ENCODE results near the gene ZDHHC8.

Gene ZDHHC8

DNA sequence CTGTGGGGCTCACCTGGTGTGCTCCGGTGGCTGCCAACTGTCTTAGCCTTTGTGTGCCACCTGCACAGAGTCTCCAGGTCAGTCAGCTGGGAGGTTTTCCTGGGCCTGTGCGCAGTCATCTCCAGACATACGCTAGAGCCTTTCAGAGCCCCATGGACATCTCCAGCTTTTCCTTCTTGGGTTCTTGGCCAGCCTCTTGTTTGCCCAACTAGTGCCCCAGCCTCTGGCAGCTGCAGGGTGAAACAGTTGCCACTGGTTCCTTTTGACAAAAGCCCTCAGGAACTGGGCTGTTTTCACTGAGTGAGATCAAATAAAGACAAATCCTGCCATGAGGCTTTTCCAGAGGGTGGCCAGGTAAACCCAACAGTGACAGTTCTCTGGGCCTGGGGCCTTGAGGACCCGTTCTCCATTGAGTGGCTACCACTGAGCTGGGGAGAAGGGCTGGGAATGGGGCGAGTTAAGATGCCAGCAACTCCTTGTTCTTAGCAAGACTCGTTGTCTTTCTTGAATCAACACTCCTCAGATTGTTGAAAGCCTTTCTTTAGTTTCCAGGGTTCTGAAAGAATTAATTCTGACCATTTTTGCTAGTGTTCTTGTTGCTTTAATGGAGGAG is 32.4 kb upstream of the ZDHHC8 start:
- no peak for DNase-seq

DNA sequence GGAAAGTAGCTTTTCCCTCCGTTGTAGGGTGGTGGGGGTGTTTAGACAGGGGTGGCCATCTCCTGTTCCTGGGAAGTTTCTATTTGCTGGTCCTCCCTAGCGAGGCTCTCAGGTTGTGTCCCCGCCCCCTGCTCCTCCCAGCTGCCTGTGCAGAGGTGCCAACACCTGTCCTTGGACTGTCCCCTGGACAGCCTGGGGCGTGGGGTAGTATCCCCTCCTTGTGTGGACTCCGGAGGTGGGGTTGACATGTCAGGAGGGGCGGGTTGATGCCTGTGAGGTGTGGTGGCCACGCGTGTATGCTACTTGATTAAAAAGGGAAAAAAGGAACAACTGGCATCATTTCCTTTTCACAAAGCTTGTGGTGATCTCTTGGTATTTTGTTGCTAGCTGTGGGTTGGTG is 30.0 kb upstream of the ZDHHC8 start:
- no peak for DNase-seq

DNA sequence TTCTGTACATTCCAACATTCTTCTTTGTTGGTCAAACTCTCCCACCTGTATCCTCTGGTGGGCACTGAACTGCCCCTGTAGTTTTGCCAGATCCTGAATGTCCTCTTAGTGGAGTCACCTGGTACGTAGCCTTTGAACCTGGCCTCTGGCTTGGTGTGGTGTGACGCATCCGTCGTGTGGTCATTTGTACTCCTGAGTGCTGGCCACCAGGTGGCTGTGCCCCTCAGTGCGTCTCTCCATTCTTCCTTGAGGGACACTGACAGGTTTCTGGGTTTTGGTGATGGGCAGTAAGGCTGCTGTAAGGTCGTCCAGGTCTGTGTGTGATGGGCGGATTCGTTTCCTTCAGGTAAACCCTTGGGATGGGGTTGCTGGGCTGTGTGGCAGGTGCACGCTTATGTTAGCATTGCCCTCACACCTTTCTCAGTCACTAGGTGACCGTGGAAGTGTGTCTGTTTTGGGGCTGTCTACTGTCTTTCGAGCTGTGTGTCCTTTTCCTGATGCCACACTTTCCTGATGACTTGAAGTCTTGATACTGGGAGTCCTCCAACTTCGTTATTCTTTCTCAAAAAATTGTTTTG is 29.3 kb upstream of the ZDHHC8 start:
- DNase-seq: no peak

DNA sequence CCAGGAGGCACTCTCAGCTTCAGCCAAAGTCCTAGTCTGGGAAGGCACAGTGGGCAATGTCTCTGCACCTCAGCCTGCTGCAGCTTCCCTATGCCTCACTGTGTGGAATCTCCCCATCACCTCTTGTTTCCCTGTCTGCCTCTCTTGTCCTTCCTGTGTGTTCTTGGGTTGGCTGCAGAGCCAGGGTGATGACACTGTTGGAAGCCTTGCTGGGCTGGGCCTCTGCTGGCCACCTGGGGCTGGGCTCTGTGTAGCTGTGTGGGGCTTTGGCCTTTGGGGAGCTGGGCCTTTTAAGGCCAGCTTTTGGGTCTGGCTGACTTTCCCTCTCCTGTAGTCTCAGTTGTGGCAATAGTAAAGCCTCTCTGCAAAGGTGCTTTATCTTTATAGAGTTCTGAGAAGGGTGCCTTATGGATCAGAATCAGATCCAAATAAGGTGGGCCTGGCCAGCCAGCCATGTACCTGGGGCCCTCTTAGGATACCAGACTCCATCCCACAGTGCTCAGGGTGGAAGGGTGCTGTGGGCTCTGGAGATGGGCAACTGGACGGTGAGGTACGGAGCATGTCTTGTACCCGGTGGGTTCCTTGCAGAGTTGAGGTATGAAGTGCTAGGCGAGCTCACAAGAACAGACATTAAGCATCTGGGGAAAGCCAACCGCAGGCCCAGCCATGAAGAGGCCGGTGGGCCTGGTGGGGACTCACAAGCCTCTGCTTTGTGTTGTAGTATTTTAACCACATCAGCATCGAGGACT is 26.0 kb upstream of the ZDHHC8 start:
- DNase-seq: no peak

DNA sequence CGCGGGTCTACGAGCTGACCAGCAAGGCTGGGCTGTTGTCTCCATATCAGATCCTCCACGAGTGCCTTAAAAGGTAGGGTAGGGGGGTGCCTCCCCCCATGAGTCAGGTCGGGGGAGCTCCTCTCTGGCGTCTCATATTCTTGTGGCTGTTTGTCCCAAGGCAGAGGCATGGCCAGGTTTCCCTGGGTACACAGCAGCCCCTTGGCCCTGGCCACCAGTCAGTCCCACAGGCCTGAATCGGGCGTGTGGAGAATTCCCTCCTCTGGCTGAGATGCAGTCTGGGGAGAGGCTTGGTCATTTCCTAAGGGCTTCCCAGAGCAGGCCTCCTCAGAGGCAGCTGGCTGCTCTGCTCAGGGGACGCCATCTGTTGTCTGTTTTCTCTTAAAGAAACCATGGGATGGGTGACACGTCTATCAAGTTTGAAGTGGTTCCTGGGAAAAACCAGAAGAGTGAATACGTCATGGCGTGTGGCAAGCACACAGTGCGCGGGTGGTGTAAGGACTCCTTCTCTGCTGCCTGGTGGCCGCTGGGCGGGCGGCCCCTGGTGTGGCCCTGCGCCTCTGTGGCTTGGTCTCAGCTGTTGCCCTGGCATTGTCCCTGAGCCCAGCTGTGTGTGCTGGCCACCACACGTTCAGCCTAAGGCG is 25.3 kb upstream of the ZDHHC8 start:
- DNase-seq: no peak

DNA sequence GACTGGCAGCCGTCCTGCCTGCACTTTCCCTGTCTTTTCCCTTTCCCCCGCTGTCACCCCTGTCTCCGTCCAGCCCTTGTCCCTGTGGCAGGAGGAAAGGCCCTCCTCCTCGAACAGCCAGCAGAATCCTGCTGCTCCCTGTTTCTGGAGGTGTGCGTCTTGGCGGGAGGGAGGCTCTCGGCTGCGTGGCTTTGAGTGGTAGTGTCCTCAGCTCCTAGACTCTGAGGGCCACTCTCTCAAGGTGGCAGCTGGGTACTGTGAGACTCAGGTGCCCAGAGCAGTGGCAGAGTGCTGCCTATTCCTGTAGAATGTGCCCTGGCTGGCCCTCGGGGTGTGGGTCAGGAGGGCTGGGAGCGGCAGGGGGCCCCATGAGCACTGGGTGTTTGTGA is 24.8 kb upstream of the ZDHHC8 start:
- no peak for DNase-seq

DNA sequence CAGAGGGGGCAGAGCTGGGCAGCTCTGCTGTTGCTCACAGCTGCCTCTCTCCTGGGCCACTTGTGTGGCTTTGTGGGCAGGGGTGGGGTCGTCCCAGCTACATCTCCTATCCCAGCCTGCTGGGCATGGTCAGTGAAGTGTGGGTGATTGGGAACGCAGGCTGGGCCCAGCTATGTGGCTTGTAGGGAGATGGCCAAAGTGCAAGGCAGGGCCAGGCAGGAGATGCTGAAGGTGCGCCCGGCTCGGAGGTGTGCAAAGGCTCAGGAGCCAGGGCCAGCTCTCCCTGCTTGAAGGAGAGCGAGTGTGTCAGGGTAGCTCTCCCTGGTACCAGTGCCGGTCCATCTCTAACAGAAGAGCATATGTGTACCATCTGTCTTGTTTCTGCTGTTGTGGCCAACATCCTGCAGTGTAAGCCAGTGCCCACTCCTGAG is 24.1 kb upstream of the ZDHHC8 start:
- DNase-seq: no peak

DNA sequence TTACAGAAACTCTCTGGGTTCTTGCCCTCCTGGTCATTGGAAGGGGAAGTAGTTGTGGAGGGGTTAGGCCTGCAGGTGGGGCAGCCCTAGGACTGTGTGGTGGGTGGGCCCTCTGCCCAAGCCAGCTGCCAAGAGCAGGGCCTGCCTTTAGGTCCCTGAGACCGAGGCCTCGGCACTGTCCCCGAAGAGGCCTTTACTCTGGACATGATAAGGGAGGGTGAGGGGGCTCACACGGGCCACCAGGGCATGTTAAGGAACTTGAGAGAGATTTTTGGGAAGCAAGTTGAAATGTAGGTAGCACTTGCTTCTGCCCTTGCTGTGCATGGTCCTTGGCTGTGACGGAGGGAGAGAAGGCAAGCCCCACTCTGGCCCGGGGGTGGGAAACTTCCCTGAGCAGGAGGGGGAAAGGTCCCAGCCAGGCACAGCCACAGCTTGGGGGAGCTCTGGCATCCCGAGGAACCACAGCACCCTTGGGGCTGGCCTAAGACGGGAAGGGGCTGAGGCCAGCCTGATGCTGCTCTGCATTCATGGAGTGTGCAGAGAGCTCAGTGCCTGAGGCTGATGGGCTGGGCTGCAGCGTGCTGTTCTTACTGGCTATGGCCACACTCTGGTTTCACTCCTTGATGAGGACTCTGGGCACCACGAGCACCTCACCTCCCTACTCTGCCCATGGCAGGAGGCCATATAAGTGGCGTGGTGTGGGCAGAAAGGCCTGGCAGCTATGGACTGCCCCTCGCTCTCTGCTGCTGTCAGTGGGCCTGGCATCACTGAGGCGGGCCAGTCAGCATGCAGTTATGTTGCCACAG is 23.4 kb upstream of the ZDHHC8 start:
- no peak for DNase-seq

DNA sequence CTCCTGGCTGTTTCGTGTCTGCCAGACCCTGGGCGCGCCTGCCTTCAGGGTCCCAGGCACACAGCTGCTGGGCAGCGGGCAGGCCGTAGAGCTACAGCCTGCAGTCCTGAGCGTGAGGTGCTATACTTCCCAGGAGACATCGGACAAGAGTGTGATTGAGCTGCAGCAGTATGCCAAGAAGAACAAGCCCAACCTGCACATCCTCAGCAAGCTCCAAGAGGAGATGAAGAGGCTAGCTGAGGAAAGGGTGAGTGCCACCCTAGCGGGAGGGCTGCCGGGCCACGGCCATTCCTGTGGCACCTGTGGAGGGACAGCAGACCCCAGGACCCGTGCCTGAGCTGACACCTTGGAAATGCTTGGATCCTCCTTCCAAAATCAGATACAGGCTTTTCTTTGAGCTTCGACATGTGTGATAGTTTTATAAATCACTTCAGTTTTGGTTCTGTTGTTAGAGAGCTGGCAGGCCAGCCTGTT is 22.8 kb upstream of the ZDHHC8 start:
- no peak for DNase-seq

DNA sequence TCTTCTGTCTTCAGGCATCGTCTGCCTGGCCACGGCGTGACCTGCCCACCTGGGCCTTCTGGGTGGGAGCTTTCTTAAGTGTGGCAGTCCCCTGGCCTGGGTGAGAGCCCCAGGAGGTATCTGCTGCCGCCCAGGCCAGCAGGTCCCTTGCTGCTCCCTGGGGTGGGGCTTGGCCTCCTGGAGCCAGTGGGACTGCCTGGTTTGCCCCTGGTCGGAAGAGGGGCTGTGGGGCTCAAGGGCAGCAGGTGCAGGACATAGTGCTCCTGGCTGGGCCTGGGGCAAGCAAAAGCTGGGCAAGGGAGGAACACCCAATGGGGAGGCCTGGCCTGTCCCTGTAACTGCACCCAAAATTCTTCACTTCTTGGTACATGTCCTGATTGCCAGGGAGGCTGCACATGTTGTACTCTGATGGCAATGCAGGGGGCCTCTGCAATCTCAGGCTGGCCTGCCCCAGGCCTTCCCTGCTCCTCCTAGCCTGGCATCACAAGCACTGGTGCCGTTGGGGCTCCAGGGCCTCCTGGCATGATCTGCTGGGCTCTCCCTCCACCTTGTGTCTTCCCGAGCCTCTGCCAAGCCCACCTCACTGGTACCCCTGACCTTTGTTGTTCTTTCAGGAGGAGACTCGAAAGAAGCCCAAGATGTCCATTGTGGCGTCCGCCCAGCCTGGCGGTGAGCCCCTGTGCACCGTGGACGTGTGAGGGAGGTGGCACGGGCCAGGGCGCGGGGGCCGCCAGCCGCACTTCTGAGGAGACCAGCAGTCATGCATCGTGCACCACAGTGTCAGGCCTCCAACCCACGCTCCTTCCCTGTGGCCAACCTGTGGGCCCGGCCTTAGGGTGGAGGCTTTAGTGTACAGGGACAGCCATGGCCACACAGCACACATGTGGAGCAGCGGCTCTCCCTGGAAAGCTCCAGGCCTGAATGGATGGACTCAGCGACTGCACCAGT is 21.9 kb upstream of the ZDHHC8 start:
- DNase-seq: no peak

DNA sequence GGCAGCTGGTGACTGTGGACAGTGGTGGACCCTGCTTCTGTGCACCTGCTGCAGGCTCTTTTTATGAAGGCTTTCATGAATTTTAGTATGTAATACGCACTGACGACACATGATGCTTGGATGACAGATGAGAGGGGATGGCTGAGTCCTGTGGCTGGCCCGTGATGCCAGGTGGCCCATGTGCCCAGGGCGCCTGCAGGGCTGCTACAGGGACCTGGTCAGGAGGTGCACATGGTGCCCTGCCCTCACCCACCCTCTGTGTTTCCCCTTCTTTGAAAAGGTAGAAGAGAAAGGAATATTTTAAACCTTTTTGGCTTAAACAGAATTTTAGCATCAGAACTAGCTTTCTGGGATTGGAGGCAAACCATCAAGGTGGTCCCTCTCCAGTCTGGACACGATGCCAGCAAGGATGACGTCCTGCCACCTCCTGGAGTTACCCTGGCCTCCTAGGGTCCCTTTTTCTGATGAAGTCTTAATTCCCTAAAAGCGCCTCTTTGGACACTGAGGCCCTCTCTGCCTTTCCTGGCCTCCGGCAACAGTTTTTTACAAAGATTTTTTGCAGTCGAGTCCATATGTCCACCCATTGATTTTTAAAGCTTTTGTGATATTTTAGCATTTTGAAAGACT is 21.1 kb upstream of the ZDHHC8 start:
- DNase-seq: no peak

DNA sequence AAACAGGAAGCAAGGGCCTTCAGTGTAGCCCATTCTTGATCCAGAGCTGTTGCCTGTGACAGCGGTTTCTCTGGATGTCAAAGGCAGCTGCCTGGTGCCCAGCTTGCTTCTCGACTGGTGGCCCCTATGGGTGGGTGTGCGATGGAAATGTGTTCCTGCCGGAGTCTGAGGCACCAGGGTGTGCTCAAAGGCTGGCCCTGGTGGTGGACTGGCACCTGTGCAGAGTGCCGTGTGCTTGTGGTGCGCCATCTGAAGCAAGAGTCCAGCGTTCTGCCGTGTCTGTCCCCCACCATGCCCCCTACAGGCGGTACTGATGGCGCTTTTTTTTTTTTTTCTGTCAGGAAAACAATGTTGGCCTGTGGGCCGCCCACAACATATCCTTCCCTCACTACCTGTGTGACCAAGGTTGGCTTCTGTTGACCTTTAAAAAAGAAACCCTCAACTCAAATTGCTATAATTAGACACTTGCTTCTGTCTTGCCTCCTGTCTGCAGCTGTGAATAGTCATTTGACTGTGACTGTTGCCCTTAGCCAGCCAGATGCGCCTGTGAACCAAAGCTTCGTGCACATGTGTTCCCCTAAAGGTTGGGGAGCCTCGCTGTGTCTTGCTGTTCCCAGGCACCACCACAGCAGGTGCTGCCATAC is 20.4 kb upstream of the ZDHHC8 start:
- DNase-seq: peak; percentile 30

DNA sequence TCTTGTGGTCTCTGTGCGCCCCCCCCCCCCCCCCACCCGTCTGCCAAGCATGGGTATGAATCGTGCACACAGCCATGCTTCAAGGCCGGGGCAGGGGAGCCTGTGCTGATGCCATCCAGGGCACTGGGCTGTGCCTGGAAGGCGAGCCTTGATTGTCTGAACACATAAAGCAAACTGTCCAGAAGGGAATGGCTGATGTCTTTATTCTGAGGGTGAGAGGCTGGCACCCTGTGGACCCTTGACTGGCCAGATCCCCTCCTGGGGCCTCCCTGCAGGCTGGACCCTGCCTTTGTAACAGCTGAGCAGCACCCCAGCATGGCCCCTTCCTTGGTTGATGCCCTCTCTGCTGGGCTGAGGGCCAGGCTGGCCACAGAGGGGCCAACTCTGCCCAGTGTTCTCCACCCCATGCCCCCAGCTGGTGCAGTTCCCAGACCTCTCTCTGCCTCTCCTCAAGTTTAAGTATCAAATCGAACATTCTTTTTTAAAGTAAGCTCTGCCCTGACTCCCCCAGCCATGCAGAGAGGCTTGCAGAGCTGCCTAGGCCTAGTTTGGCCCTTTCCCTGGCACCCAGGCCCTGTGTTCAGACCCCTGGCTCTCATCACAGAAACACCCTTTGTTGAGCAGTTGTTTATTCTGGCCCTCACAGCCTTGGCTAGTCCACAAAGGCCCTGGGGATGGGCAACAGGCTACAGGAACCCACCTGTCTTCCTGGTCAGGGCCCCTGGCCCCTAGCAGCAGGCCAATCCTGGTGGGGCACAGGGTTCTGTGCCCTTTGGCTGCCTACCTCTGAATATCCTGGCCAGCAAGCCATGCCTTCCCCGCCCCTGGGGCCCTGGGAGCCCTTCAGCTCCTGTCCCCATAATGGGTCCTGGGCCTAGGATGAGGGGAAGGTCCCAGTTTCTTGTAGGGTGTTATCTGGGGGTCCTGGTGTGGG is 19.6 kb upstream of the ZDHHC8 start:
- no peak for DNase-seq

DNA sequence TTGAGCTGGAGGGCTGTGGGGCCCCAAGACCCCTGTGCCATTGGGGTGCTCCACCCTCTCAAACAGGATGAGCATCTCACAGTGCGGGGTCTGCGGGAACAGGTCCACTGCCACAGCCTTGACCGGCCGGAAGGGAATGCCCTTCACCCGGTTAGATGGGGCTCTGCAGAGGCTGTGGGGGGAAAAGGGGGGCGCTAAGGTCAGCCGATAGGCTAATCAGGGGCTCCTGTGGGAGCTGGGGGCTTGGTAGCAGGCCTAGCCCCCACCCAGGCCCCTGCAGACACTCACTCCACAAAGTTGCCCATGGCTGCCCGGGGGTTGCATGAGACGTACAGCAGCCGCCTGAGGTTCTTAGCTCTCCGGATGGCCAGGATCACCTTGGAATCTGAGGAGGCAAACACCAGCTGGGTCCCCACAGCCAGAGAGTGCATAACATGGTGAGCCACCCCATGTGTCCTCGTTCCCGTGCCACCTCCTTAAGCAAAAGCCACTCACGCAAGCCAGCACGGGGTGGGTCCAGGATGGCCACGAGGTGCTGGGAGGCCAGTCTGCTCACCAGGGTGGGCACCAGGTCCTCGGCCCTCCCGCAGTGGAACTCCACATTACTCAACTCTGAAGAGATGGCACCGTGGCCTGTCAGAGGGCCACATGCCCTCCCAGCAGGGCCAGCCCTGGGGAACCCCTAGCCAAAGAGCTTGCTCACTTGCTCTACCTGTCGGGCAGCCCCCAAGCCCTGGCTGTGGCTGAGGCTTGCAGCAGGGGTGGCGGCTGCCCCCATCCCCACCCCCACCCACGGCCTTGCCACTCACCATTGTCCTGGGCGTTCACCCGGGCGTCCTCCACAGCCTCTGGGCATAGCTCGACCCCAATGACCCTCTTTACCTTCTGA is 18.7 kb upstream of the ZDHHC8 start:
- no peak for DNase-seq

DNA sequence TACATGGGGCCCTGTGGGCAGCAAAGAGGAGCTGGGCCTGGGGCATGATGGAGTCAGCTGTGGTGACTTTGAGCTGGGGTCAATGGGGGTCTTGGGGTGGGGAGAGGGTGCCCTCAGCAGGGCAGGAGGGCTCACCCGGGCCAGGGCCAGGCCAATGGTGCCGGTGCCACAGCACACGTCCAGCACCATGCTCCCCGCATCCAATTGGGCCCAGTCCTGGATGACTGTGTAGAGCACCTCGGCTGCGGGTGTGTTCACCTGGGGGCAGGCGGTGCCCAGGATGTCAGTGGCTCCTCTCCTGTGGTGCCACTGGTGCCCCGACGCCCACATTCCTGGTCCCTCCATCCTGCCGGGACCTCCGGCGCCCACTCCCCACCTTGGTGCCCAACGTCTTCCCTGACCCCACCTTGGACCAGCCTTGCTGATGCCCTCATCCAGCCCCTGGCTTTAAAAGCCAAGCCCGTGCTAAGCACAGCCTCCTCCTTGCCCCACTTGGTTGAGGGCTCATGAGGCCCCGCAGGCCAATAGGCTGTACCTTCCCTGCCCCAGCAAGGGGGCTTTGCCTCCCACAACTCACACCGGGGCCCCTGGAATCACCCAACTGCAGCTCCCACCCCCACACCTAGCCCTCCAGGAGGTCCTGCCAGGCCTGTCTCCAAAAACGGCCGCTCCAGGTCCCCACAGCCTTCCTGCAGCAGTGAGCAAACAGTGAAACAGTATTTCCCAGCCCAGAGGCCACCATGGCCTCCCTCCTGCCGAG is 17.9 kb upstream of the ZDHHC8 start:
- no peak for DNase-seq

DNA sequence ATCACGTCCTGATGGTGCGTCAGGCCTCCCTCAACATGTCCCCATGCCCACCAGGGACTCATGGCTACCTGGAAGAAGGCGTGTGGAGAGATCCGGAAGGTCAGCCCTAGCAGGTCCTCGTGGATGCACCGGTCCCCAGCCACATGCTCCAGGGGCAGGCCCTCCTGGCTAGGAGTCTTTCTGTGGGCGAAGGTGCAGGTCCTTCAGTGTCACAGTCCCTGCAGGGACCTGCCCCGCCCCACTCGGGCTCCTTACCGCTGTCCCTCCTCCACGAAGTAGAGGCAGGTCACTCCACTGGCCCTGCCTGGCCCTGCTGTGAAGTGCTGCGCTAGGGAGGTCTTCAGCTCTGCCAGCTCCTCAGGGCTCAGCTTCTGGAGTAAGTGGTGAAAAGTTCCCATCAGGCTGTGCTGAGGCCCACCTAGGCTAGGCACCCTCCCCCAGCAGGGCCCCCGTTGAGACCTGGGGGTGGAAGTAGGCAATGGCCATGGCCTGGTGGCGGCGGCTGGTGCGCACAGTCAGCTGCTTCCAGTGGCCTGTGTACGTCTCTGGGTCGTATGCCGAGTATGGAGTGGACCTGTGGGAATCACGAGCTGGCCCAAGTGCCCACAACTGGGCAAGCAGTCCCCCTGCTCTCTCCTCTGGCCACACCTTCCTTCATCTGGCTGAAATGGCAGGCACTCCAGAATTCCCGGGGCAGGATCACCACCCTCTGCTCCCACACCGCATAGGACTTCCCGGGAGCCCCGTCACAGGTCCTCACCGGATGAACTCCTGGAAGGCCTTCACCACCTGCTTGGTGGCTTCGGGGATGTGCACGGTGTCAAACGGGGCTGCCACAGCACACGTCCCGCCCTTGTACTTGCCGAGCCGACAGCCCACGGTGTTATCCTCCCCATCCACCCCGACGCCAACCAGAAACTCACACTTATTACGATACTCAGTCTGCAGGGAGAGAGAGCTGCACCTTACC is 16.8 kb upstream of the ZDHHC8 start:
- DNase-seq: no peak
